ENCODE data around the gene DHH.
A peak's percentile ranks its signal among the peaks of the same experiment; 100 is the strongest.
"Not testable (repeated sequence)": the region's sequence is repeated elsewhere in the genome, so short reads cannot be mapped to it uniquely, and the experiment has no call there.

Gene DHH

DNA sequence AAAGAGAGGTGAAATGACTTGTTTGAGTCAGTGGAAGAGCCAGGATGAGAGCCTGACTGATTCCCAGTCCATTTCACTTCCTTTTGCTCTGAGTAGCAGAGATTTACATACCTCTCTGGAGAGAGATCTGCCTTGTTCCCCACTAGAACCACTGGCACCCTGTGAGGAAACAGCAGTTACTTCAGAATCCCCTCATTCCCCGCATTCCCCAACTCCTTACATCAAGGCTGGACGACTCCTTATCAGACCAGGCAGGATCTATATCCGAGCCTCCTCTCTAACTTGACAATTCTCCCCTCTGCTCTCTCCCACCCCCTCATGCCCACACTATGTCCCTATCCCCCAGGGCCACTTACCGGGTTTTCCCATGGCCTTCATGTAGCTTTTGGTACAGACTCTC lies 28.5 kb downstream of the DHH start:
- Mint-ChIP-seq H3K4me1 (ENCODE audit: low read depth) (peaks cover 28% of the 10 kb centered on the region), H3K9me3 (ENCODE audit: low read depth) (no peaks in the 10 kb centered on the region), H3K27me3 (no peaks in the 10 kb centered on the region), H3K36me3 (peaks cover 2% of the 10 kb centered on the region), H3K4me3 (no peak overlapping the region), H3K27ac (no peak overlapping the region)

DNA sequence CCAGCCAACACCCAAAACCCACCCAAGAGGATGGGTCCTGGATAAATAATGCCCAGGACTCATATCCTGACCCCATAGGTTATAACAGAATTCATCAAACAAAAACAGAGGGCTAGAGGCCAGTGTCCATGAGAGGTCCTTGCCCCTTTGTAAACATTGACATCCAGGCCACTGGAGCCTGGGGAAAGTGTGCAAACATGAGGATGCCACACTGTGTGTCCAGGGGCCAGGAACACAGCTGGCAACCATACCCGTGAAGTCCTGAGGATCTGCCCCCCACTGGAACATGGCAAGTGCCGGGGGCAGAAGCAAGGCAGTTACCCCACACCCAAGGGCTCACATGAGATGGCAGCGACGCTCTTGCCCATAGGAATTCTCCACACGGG lies 29.8 kb downstream of the DHH start:
- no peak overlapping the region for H3K27ac Mint-ChIP-seq
- H3K4me3 Mint-ChIP-seq: no peak overlapping the region
- peaks cover 24% of the 10 kb centered on the region for H3K4me1 Mint-ChIP-seq (ENCODE audit: low read depth)

DNA sequence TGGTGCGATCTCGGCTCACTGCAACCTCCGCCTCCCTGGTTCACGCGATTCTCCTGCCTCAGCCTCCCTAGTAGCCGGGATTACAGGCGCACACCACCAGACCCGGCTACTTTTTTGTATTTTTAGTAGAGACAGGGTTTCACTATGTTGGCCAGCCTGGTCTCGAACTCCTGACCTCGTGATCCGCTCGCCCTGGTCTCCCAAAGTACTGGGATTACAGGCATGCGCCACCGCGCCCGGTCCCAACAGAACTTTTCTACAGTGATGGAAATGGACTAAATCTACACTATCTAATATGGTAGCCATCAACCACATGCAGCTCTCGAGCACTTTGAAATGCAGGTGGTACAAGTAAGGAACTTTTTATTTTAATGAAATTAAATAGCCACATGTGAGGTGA lies 32.7 kb downstream of the DHH start:
- not testable (repeated sequence) for H3K9me3 Mint-ChIP-seq (ENCODE audit: low read depth); H3K27me3 Mint-ChIP-seq; H3K27ac Mint-ChIP-seq; H3K36me3 Mint-ChIP-seq
- Mint-ChIP-seq H3K4me1 (ENCODE audit: low read depth) (peaks cover 30% of the 10 kb centered on the region), H3K4me3 (peak overlapping the region; percentile 92)

More for the DNA sequence above, 29.8 kb downstream of the DHH start:
- Mint-ChIP-seq H3K9me3 (ENCODE audit: low read depth) (no peaks in the 10 kb centered on the region), H3K36me3 (peaks cover 2% of the 10 kb centered on the region), H3K27me3 (no peaks in the 10 kb centered on the region)

DNA sequence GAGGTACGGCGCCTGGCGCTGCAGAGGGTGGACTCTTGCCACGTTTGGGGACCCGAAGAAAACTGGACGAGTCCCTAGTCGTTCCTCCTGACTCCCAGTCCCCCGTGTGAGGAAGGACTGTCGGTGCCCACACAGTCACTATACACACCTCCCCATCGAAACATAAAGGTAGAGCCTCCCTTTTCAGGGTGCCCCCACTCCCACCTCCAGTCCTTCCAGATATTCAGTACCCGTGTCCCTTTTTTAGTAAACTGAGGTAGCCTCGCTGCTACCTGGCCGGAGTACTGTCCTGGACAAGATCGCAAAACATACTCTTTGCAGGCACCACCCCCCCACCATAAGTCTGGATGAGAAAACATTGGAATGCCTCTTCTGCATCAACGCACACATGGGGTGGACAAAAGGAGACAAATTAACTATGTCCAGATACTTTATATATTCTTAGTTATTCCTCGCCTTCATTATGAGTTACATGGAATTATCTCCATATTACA lies 33.4 kb downstream of the DHH start:
- Mint-ChIP-seq H3K9me3 (ENCODE audit: low read depth) (no peaks in the 10 kb centered on the region), H3K36me3 (peaks cover 2% of the 10 kb centered on the region), H3K4me1 (ENCODE audit: low read depth) (peaks cover 37% of the 10 kb centered on the region), H3K4me3 (peak overlapping the region; percentile 92), H3K27ac (peak overlapping the region; percentile 98), H3K27me3 (no peaks in the 10 kb centered on the region)

DNA sequence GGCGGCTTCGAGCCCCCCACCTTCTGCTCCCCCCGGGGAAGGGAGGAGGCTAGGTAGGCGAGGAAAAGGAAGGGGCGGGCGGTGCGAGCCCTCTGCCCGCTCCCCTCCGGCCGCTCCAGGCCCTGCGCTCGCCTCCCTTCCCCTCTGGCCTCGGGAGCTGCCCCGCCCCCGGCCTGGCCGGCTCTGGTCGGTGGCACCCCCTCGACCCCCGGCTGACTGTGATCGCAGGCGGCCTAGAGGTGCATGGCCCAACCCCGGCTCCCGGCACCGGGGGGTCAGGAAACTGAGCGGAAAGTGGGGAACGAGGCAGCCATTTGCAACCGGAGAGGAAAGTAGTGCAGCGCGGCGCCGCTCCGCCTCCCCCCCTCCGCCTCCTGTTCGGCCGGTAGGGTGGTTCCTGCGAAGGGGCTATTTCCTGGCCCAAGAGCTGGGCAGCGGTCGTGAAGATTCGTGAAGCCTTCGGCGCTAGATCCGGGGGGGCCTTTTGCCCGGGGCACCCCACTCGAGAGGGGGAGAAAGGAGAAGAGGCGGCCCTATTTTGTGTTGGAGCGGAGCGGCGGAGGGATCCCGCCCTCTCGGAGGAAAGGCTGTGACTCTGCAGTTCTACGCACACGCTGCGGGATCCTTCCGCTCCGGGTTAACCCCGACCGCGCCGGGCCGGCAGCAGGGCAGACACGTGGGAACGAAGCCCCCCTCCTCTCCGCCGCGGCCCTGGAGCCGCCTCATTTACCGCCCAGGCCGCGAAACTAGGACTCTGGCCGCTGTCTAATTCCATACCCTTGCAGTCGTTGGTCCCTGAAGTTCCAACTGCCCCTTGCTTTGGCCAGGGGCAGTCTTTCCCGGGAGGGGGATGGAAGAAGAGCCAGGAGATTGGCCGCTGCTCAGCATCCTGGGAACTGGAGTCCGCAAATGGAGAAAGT lies 34.1 kb downstream of the DHH start, which contains the start of gene KMT2D:
KMT2D (minus strand) TSS at position 558 of the 920 bp plus-strand sequence. CDS start 5,470 bp downstream, outside the sequence.
- Mint-ChIP-seq H3K4me3 (peak within 1 kb of the TSS; percentile 93), H3K4me1 (ENCODE audit: low read depth) (peaks cover 44% of the 10 kb centered on the region), H3K27ac (peak within 1 kb of the TSS; percentile 98), H3K36me3 (peaks cover 2% of the 10 kb centered on the region), H3K9me3 (ENCODE audit: low read depth) (no peaks in the 10 kb centered on the region), H3K27me3 (no peaks in the 10 kb centered on the region)

DNA sequence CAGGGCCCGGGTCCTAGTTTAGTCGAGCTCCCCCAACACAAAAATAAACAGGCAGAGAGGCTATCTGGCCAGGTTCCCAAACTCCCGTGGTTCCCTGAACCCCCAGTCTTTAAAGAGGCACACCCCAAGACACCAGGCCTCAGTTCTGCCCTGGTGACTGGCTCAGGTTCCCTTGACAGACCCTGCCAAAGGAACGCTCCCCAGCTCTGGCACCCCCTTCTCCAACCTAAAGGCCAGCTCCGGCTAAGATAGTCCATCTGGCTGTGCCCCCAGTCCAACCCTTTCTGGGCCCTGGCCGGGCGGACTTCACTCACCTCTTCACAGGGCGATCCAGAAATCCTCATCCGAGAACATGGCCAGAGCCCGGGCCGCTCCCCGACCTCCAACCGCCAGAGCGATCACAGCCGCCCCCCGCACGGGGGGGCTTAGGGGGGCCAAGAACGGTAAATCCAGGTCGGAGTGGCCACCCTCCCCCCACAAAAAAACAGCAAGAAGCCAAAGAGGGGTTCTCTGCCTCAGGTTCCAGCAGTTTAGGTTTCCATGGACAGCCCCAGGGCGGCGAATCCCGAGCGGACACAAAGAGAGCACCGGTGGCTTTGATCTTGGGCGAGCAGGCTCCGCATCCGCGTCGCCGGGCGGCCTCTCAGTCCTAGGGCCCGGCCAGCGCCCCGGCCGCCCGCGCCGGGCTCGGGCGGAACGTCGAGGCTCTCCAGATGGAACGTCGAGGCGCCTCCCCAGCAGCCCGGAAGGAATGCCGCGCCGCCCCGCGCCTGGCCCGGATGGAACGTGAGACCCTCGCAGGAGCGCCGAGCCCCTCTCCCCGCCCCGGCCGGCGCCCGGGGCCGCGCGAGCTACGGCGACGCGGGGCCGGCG lies 35.1 kb downstream of the DHH start:
- Mint-ChIP-seq H3K36me3 (peaks cover 4% of the 10 kb centered on the region), H3K4me3 (peak overlapping the region; percentile 93)

DNA sequence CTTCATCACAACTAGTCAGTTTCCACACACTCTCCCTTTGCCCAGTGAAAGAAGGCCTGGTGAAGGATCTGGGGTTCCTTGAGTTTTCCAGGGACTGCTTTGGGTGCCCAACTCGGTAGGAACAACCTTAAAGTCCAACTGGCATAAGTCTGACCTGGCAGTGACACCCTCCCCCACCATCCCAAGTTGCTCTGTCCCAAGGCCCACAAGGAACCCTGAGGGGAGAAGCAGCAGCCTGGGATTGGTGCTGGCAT lies 35.6 kb downstream of the DHH start:
- Mint-ChIP-seq H3K27ac (peak overlapping the region; percentile 92), H3K36me3 (peaks cover 2% of the 10 kb centered on the region), H3K4me3 (peak overlapping the region; percentile 93), H3K27me3 (no peaks in the 10 kb centered on the region), H3K4me1 (ENCODE audit: low read depth) (peaks cover 54% of the 10 kb centered on the region), H3K9me3 (ENCODE audit: low read depth) (no peaks in the 10 kb centered on the region)

More for the DNA sequence above, 35.1 kb downstream of the DHH start:
- H3K4me1 Mint-ChIP-seq (ENCODE audit: low read depth): peaks cover 53% of the 10 kb centered on the region
- H3K27ac Mint-ChIP-seq: peak overlapping the region; percentile 92
- H3K9me3 Mint-ChIP-seq (ENCODE audit: low read depth): no peaks in the 10 kb centered on the region
- no peaks in the 10 kb centered on the region for H3K27me3 Mint-ChIP-seq

DNA sequence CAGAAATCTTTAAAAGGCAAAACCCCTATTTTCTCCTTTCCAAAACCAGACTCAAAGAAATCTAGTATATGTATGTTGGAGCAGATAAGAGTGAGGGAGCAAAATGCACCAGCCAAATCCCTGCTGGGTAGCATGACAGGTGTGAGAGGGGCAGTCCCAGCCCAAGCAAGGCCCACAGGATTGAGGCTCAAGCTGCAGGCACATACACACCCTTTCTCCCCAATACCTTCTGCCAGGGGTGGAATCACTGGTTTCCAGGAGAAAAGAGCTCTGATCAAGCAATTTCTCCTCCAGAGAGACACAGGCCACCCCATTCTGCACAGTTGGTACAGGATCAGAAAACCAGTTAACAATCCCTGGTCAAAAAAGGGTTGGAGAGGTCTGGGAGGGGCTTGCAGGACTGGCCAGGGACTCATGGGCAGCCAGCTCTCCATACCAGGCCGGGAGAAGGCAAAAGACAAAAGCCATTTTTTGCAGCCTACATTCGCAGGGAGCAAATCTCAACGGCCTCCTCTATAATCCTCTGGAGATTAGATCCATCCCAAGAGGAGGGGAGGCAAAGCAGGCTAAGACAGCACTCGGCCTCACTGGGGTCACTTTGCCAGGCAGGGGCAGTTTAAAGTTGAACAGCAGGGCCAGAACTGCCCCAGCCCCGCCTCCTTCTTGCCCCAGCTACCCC lies 36.1 kb downstream of the DHH start:
- peak overlapping the region; percentile 93 for H3K4me3 Mint-ChIP-seq
- peaks cover 2% of the 10 kb centered on the region for H3K36me3 Mint-ChIP-seq
- H3K4me1 Mint-ChIP-seq (ENCODE audit: low read depth): peaks cover 52% of the 10 kb centered on the region
- H3K27ac Mint-ChIP-seq: peak overlapping the region; percentile 92
- no peaks in the 10 kb centered on the region for H3K9me3 Mint-ChIP-seq (ENCODE audit: low read depth)
- no peaks in the 10 kb centered on the region for H3K27me3 Mint-ChIP-seq

DNA sequence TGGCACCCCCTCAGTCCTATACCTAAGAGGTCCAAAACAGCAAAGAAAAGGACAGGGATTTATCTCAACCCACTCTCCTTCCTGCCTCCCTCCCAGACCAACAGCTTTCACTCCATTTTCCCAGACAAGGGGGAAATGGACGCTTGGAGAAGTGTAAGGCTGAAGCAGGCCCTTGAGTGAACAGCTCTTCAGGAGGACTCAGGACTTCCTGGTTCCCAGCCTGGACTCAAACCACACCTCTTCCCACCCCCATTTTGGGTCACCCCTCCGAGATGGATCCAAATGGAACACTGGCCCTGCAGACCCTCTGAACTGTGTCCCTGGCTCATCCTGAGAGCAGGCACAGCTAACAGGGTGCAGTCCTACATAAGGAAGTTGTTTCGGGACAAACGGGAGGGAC lies 36.7 kb downstream of the DHH start:
- peaks cover 2% of the 10 kb centered on the region for H3K36me3 Mint-ChIP-seq
- H3K9me3 Mint-ChIP-seq (ENCODE audit: low read depth): no peaks in the 10 kb centered on the region
- H3K27ac Mint-ChIP-seq: peak overlapping the region; percentile 92
- H3K4me1 Mint-ChIP-seq (ENCODE audit: low read depth): peaks cover 52% of the 10 kb centered on the region
- H3K4me3 Mint-ChIP-seq: peak overlapping the region; percentile 93
- no peaks in the 10 kb centered on the region for H3K27me3 Mint-ChIP-seq

DNA sequence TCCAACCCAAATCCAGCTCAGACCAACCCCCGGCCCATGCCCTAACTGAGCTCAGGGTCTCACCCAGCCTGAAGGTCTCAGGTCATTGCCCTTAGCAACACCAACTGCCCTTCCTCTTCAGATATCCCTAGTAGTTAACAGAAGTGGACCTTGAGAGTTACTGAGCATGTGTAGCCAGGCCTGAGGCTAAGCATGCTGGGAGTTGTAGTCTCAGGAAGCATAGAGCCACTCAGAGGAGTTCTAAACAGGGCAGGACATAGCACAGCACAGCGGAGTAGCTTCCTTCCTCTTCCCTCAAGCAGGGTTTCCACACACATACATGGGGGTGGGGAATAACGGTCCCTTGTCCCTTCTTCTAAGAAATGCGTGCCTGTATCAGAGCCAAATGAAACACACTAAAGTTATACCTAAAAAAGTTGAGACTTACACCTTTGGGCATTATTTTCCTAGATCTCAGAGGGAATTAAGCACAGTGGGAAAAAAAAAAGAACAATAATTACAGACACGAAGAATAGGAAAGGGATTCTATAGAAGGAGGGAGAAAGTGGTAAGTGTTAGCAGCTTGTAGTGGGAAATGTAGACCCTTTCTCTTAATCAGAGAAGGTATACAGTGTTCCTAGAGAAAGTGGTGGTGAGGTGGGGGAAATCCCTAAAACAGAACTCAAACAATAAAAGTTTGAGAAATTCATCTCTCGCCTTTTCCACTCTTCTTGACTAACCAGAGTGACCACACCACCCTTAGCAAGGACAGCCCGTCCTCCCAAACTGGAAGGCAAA lies 38.4 kb downstream of the DHH start:
- Mint-ChIP-seq H3K4me3 (peak overlapping the region; percentile 93), H3K9me3 (ENCODE audit: low read depth) (no peaks in the 10 kb centered on the region), H3K27ac (peak overlapping the region; percentile 69), H3K4me1 (ENCODE audit: low read depth) (peaks cover 48% of the 10 kb centered on the region), H3K27me3 (no peaks in the 10 kb centered on the region), H3K36me3 (peaks cover 2% of the 10 kb centered on the region)

DNA sequence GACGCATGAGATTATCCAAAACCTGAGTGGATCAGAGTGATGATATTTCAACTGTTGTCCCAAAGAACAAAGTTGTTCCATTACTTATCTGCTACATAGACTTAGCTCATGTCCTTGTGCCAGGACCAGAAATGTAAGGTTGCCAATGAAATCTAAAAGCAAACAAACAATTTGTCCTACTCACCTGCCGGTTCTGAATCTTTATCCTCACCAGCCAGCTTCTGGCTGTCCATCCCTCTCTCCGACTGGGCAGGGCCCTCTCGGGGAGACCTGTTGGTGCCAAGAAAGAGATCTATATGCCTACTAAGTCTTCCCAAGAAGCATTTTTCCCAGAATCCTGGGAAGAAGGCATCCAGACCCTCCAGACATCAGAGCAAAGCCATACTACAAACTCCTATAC lies 39.5 kb downstream of the DHH start:
- Mint-ChIP-seq H3K27ac (no peak overlapping the region), H3K36me3 (peaks cover 2% of the 10 kb centered on the region), H3K4me3 (peak overlapping the region; percentile 24), H3K27me3 (no peaks in the 10 kb centered on the region), H3K9me3 (ENCODE audit: low read depth) (no peaks in the 10 kb centered on the region), H3K4me1 (ENCODE audit: low read depth) (peaks cover 46% of the 10 kb centered on the region)

DNA sequence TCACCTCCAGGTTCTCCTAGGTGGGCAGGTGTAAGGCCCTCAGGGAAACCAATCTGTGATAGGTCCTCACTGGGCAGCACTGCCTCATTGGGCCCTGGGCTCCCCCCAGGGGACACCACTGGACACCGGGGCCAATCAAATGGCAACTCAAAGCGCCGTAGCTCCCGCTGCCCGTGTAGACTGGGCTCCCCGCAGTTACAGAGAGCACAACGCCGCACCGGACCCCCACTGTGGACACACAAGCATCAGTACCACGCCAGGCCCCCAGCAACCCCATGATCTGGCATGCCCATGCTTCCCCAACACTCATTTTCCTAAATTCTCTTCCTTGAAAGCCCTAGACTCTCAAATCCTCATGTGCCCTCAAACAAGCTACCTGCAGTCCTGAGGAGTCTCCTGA lies 40.1 kb downstream of the DHH start:
- peaks cover 46% of the 10 kb centered on the region for H3K4me1 Mint-ChIP-seq (ENCODE audit: low read depth)

DNA sequence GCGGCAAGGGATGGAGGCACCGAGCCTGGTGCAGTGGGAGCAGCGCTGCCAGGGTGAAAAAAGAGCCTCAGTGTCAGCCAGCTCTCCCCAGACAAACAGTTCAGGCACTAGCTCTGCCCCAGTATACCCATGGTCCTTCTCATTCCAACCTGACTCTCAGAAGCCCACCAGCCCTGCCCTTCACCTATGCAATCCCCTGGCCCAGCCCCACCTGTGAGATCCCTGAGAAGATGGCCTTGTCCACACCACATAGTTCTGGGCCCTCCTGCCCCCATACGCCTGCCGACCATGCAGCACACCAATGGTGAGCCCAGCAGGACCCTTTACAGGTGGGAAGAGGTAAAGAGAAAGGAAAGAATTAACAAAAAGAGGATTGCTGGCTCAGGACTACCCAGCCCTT lies 40.5 kb downstream of the DHH start:
- Mint-ChIP-seq H3K27me3 (no peaks in the 10 kb centered on the region), H3K27ac (no peak overlapping the region), H3K4me1 (ENCODE audit: low read depth) (peaks cover 46% of the 10 kb centered on the region), H3K4me3 (no peak overlapping the region), H3K36me3 (peaks cover 2% of the 10 kb centered on the region), H3K9me3 (ENCODE audit: low read depth) (no peaks in the 10 kb centered on the region)

More for the DNA sequence above, 40.1 kb downstream of the DHH start:
- Mint-ChIP-seq H3K9me3 (ENCODE audit: low read depth) (no peaks in the 10 kb centered on the region), H3K4me3 (peak overlapping the region; percentile 24), H3K36me3 (peaks cover 2% of the 10 kb centered on the region), H3K27me3 (no peaks in the 10 kb centered on the region), H3K27ac (no peak overlapping the region)

Measured in activated naive CD8-positive, alpha-beta T cell (primary cell).